H1 (cell line): ENCODE measurements around the gene COMT.

Experiments used
- CHD2 ChIP-seq: IDR thresholded peaks from 2 replicates; pipeline ENCODE4 v1.6.1; 2012; ENCODE audit warnings: low read length, improper control_type of control experiment
- EZH2 ChIP-seq: fragments of 200-600 bp; sonication (generic); IDR thresholded peaks from 2 replicates; pipeline ENCODE4 v1.7.1; 2012; ENCODE audit warnings: low read depth, mild to moderate bottlenecking, moderate library complexity, low read length, inconsistent platforms; ENCODE audit not compliant: severe bottlenecking
- HDAC2 ChIP-seq, 2 experiments: fragments of 300-600 bp in 1 of 2; sonication (generic) in 1 of 2; IDR thresholded peaks; 2 replicates each; pipeline ENCODE4 v1.6.1; 2011 to 2012; ENCODE audit warnings: low read depth in 2 of 2, low read length in 2 of 2, mild to moderate bottlenecking in 2 of 2, moderate library complexity in 2 of 2, borderline replicate concordance in 1 of 2, inconsistent platforms in 1 of 2
- KDM1A ChIP-seq: fragments of 200-600, 300-600 bp; sonication (generic); IDR thresholded peaks from 2 replicates; pipeline ENCODE4 v1.7.1; 2016; ENCODE audit warnings: mild to moderate bottlenecking, low read length, borderline replicate concordance
- POLR2A ChIP-seq, 2 experiments: IDR thresholded peaks; 1 replicate in 1 of 2; 2 replicates in 1 of 2; pipeline ENCODE4 v1.6.1; 2011; ENCODE audit warnings: low read depth in 2 of 2, low read length in 2 of 2, mild to moderate bottlenecking in 2 of 2; ENCODE audit errors: control extremely low read depth in 1 of 2
- RXRA ChIP-seq: IDR thresholded peaks from 2 replicates; pipeline ENCODE4 v1.6.1; 2011; ENCODE audit warnings: low read depth, mild to moderate bottlenecking, low read length, moderate library complexity; ENCODE audit not compliant: insufficient read depth
- SP1 ChIP-seq: IDR thresholded peaks from 2 replicates; pipeline ENCODE4 v1.6.1; 2011; ENCODE audit warnings: low read depth, low read length
- TF ChIP-seq, protein P1 (sequence below), 3 experiments: IDR thresholded peaks; 1 replicate in 2 of 3; 2 replicates in 1 of 3; pipeline versions ENCODE4 v1.5.1 to v1.6.1; 2011; ENCODE audit warnings: low read length in 3 of 3, mild to moderate bottlenecking in 3 of 3, inconsistent platforms in 2 of 3, low read depth in 1 of 3, moderate library complexity in 1 of 3; ENCODE audit not compliant: insufficient read depth in 1 of 3; ENCODE audit errors: control extremely low read depth in 1 of 3
- TF ChIP-seq, protein P2 (sequence below): IDR thresholded peaks from 2 replicates; pipeline ENCODE4 v1.6.1; 2012; ENCODE audit warnings: inconsistent platforms

DNA sequence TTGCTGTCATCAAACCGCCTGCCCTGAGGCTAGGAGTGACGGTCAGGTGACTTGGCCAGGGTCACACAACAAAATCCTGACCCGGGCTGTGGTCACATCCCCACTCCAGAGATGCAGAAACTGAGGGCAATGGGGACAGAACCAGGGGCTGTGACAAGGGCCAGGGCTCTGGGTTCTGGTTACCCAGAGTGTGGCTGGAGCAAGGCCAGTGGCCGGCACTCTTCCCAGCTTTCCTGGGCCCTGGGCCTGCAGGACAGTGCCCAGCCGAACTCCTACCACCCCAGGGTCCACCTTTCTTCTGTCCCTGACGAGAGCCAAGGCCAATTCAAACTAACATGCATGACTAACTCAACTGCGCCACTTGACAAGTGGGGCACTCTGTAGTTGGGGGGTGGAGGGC, 39.2 kb downstream of the COMT start:
- no peak for TF ChIP-seq RXRA
- TF ChIP-seq, protein P1, sequence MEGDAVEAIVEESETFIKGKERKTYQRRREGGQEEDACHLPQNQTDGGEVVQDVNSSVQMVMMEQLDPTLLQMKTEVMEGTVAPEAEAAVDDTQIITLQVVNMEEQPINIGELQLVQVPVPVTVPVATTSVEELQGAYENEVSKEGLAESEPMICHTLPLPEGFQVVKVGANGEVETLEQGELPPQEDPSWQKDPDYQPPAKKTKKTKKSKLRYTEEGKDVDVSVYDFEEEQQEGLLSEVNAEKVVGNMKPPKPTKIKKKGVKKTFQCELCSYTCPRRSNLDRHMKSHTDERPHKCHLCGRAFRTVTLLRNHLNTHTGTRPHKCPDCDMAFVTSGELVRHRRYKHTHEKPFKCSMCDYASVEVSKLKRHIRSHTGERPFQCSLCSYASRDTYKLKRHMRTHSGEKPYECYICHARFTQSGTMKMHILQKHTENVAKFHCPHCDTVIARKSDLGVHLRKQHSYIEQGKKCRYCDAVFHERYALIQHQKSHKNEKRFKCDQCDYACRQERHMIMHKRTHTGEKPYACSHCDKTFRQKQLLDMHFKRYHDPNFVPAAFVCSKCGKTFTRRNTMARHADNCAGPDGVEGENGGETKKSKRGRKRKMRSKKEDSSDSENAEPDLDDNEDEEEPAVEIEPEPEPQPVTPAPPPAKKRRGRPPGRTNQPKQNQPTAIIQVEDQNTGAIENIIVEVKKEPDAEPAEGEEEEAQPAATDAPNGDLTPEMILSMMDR (IDR thresholded peaks at IDR 0.05; ENCODE audit: control extremely low read depth in 1 of 3, insufficient read depth in 1 of 3, low read depth in 1 of 3, low read length in 3 of 3) = no peak
- no peak for TF ChIP-seq CHD2
- no peak for TF ChIP-seq KDM1A
- TF ChIP-seq POLR2A (IDR thresholded peaks at IDR 0.05; ENCODE audit: control extremely low read depth in 1 of 2, low read depth in 2 of 2, low read length in 2 of 2) = no peak
- TF ChIP-seq EZH2 = no peak
- TF ChIP-seq HDAC2 (IDR thresholded peaks at IDR 0.05; ENCODE audit: borderline replicate concordance in 1 of 2, low read depth in 2 of 2, low read length in 2 of 2) = no peak
- TF ChIP-seq, protein P2, sequence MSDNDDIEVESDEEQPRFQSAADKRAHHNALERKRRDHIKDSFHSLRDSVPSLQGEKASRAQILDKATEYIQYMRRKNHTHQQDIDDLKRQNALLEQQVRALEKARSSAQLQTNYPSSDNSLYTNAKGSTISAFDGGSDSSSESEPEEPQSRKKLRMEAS = no peak
- no peak for TF ChIP-seq SP1
